IMR-90 (cell line): ENCODE measurements around the gene CADM2.

Experiments
- BHLHE40 ChIP-seq: fragments of 150-350 bp; IDR thresholded peaks from 2 replicates; pipeline ENCODE4 v1.6.1; 2016; ENCODE audit warnings: mild to moderate bottlenecking, low read depth, low read length
- CEBPB ChIP-seq: IDR thresholded peaks from 2 replicates; pipeline ENCODE4 v1.6.1; 2012; ENCODE audit warnings: low read depth, low read length, improper control_type of control experiment
- CTCF ChIP-seq: conservative IDR thresholded peaks from 2 replicates; pipeline ENCODE4 v1.5.1; 2012; ENCODE audit warnings: mild to moderate bottlenecking, low read depth, low read length, improper control_type of control experiment
- MAZ ChIP-seq: IDR thresholded peaks from 2 replicates; pipeline ENCODE4 v1.6.1; 2012; ENCODE audit warnings: low read depth, mild to moderate bottlenecking, low read length, improper control_type of control experiment, moderate library complexity, borderline replicate concordance
- MXI1 ChIP-seq: IDR thresholded peaks from 2 replicates; pipeline ENCODE4 v1.6.1; 2012; ENCODE audit warnings: low read depth, mild to moderate bottlenecking, low read length, moderate library complexity, borderline replicate concordance
- POLR2A ChIP-seq: IDR thresholded peaks from 2 replicates; pipeline ENCODE4 v1.6.1; 2012; ENCODE audit warnings: mild to moderate bottlenecking, low read depth, low read length
- RAD21 ChIP-seq: IDR thresholded peaks from 2 replicates; pipeline ENCODE4 v1.6.1; 2012; ENCODE audit warnings: low read length, improper control_type of control experiment
- SMC3 ChIP-seq: fragments of 150-350 bp; IDR thresholded peaks from 2 replicates; pipeline ENCODE4 v1.6.1; 2016; ENCODE audit warnings: low read depth, mild to moderate bottlenecking, antibody characterized with exemption, low read length, moderate library complexity
- TF ChIP-seq, protein P1 (sequence below): fragments of 150-350 bp; IDR thresholded peaks from 2 replicates; pipeline ENCODE4 v1.6.1; 2017; ENCODE audit warnings: mild to moderate bottlenecking, antibody characterized with exemption, low read length, low read depth
- TF ChIP-seq, protein P2 (sequence below): fragments of 150-350 bp; IDR thresholded peaks from 2 replicates; pipeline ENCODE4 v1.6.1; 2016; ENCODE audit warnings: low read depth, mild to moderate bottlenecking, low read length, moderate library complexity, borderline replicate concordance

DNA sequence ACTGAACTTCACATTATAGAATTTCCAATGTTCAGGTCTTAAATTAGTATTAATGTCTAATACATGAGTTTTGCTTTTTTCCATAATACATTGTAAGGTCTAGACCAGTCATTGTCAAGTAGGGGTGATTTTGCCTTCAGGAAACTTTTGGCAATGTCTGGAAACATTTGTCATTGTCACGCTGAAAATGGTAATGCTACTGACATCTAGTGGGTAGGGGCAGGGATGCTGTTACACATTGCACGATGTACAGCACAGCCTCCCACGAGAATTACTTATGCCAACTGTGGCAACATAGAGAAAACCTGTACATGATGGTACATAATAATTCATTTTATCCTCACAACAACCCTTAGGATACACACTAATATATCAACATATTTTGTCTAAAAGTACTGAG lies 384.1 kb downstream of the CADM2 start:
- TF ChIP-seq CTCF: no peak
- TF ChIP-seq SMC3: no peak
- TF ChIP-seq RAD21: no peak
- no peak for TF ChIP-seq CEBPB
- TF ChIP-seq POLR2A: no peak
- TF ChIP-seq, protein P1, sequence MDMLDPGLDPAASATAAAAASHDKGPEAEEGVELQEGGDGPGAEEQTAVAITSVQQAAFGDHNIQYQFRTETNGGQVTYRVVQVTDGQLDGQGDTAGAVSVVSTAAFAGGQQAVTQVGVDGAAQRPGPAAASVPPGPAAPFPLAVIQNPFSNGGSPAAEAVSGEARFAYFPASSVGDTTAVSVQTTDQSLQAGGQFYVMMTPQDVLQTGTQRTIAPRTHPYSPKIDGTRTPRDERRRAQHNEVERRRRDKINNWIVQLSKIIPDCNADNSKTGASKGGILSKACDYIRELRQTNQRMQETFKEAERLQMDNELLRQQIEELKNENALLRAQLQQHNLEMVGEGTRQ: no peak
- no peak for TF ChIP-seq BHLHE40
- no peak for TF ChIP-seq MAZ
- TF ChIP-seq MXI1: no peak
- TF ChIP-seq, protein P2, sequence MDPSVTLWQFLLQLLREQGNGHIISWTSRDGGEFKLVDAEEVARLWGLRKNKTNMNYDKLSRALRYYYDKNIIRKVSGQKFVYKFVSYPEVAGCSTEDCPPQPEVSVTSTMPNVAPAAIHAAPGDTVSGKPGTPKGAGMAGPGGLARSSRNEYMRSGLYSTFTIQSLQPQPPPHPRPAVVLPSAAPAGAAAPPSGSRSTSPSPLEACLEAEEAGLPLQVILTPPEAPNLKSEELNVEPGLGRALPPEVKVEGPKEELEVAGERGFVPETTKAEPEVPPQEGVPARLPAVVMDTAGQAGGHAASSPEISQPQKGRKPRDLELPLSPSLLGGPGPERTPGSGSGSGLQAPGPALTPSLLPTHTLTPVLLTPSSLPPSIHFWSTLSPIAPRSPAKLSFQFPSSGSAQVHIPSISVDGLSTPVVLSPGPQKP: no peak
